Renal cortex interstitium (tissue), 11 donors: ENCODE measurements around the gene INAVA. TPM values are rescaled to one million over a fixed set of nuclear protein-coding genes. Genes with fewer than 3 reads are reported as not detected.

Experiments used
- DNase-seq, 11 donors: peaks; one replicate each; pipeline ENCODE4 v3.0.0-alpha.2; 2013; ENCODE audit warnings: low read depth in 9 of 11, low spot score in 4 of 11; ENCODE audit errors: extremely low read depth in 1 of 11
- polyA plus RNA-seq, 3 donors: library from polyadenylated mRNA; unstranded; fragments of 120-200 nt; gene quantifications; one replicate each; pipeline ENCODE4 v1.2.1, GENCODE V29; 2013; ENCODE audit not compliant: insufficient read length in 3 of 3

INAVA gene
- polyA plus RNA-seq, 3 donors, result 33.9 to 41.0 (median 34.8) TPM

GRCh38 chr1:200873116-200873670, 21.5 kb upstream of the INAVA start:
- DNase-seq, result peak in 1 of 11 donors; percentile 49

- no peak for DNase-seq
These were observed 20.9 kb upstream of the INAVA start for GRCh38 chr1:200873671-200874397.

DNA sequence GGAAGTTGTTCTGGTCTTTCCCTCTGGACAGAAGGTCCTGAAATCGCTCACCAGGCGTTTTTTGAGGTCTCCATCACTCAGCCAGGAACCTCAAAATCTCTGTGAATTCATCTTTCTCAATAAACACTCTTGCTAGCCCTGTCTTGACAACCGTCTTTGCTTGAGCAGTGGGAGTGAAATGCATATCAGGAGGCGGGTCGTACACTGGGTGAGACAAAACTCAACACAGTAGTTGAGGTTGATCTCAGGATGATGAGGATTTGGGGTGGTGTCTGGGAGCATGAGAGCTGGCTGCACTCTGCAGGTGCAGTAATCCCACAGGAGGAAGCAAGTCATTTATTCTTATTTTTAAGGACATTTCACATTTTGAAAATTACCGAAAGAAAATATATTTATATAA, 20.0 kb upstream of the INAVA start:
- no peak for DNase-seq

- DNase-seq, result no peak
These were observed 19.3 kb upstream of the INAVA start for GRCh38 chr1:200875416-200875815.

- no peak for DNase-seq
These were observed 17.7 kb upstream of the INAVA start for GRCh38 chr1:200877010-200877409.

DNA sequence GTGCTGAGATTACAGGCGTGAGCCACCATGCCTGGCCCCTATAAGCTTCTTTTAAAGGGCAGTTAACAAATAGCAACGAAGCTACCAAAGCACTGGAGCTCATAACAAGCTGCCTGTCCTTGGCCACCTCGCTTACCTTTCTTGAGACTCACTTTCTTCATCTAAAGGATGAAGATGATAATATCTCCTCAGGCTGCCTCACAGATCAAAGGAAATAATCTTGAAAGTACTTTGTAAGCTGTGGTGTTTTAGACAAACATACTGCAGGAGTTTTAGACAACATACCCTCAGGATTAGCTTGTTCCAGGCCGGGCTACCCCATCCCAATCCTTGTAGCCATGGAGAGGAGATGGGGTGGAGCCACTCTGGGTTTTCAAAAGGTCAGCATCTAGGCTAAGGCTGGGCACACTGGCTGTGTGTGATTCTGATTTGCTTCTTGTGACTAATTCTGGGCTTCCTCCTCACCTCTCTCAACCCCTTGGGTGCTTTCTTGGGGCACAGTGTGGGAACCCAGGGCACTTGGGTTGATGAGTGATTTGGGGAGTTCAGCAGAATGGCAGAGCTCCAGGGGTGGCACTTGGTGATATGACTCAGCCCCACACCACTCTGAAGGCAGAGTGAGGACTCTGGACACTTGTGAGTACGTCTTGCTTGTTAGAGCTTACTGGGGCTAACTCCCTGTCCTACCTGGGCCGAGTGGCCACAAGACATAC, 16.7 kb upstream of the INAVA start:
- no peak for DNase-seq

DNA sequence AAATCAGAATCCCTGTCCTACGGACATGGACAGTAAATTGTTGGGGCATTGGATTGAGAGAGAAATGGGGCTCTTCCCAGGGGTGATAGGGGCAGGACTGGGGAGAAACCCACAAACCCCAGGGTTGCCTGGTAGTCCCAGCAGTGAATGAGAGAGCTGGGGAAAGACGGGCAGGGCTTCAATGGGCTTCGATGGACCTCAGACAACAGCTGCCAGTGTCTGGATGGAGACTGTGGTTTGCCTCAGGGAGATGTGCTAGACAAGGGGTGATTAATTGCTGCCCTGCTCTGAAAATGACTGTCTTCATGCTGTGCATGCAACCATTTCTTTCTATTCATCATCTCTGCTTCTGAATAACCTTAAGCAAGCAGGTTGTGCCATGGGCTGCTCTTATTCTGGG, 14.5 kb upstream of the INAVA start:
- DNase-seq, result no peak

- DNase-seq, result no peak
These were observed 11.6 kb upstream of the INAVA start for GRCh38 chr1:200883118-200883517.

- no peak for DNase-seq
These were observed 8.9 kb upstream of the INAVA start for GRCh38 chr1:200885623-200886402.

DNA sequence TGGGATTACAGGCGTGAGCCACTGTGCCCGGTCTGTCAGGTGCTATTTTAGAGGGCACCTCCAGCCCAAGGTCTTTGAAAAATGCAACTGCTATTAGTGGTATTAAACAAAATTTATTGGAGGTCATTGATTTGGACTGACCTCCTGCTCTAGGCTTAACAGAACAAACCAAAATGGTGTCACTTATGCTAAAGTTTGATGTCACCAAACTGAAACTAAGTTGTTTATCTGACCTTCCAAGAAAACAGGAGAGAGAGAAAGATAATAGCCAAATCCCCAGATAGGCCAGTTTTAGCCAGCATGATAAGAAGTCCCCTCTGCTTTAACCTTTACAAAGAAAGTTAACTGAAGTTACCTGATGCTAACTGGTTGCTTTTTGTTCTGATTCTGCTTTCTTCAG, 8.1 kb upstream of the INAVA start:
- no peak for DNase-seq

DNA sequence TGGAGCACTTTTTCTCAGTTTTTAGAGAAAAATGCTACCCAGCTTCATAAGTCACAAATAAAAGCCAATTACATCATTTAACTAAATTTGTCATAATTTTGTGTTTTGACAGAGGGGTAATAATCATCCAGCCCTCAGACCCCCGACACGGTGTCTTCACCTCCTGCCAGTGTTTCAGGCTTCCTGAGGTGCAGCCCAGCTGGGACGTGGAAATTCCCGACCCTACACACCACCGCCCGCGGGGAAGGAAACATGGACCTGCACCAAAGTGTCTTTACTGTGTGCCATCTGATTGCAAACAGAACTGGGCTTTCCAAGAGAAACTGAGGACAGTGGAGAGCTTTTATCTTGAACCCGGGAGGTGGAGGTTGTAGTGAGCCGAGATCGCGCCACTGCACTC, 7.7 kb upstream of the INAVA start:
- DNase-seq, result no peak

DNA sequence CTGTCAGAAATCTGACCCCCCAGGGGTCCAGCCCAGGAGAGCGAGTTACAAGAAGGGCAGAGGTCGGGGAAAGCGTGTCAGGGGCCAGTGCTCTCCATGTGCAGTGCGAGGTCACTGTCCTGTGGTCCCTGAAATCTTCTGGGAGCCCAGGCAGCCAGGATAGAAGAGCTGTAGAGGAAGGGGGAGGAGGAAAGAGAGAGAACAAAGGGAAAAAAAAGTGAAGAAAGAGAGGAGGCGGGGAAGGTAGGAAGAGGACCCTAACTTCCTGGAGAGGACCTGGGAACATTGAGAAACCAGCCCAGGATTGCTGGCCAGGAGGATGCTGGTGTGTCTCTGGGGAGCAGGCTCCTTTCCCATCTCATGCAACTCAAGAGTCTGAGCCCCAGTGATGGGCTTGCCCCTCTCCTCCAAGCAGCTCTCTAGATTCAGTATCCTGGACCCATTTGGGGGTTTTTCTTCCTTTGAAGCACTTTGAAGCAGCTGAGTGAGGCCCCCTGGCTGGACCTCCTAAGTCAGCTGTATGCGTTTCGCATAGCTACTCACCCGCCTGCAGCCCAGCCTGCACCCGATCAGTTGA, 6.8 kb upstream of the INAVA start:
- no peak for DNase-seq

DNA sequence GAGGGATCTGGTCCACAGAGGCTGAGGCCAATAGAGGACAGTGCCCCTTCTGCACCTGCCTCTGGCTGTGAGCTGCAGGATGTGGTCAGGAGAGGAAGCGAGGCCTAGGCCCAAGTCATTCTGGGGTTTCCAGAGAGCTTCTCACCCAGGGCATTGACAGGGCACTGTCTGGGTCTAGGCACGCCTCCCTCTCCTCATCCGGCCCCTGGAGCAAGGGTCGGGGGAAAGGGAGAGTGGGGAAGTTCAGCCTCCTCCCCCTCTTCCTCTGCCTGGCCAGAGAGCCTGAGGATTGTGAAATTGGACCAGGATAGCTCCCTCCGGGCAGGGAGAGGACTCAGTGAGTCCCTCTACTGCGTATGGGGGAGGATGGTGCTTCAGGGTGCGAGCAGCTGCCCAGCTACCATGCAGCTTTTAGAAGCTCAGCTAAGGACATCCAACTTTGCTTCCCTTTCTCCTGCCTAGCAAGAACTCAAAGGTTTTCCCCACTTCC, 6.3 kb upstream of the INAVA start:
- DNase-seq, result no peak

DNA sequence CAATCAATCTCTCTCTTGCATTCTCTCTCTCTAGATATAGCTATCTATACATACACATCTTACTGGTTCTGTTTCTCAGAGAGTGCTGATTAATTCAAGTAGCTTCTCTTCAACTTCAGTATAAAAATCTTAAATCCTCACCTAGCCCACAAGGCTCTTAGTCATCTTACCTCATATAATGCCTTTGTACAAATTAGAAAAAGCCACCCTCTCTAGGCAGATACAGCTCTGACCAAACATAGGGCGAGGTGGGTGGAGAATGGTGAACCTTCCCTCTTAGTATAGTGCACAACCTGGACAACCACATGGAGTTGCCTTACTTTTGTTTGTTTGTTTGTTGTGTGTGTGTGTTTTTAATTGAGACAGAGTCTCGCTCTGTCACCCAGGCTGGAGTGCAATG, 5.1 kb upstream of the INAVA start:
- no peak for DNase-seq

DNA sequence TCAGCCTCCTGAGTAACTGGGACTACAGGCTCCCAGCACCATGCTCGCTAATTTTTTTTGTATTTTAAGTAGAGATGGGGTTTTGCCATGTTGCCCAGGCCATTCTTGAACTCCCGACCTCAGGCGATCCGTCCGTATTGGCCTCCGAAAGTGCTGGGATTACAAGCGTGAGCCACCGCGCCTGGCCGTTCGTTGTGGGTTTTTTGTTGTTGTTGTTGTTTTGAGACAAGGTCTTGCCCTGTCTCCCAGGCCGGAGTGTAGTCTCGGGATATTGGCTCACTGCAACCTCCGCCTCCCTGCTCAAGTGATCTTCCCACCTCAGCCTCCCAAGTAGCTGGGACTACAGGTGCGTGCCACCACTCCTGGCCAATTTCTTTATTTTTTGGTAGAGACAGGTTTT, 4.7 kb upstream of the INAVA start:
- DNase-seq, result no peak

GRCh38 chr1:200890818-200891773, 3.6 kb upstream of the INAVA start:
- DNase-seq, result peak in 3 of 11 donors; percentile 52 to 71 (median 55)

GRCh38 chr1:200891774-200892157, 2.9 kb upstream of the INAVA start:
- no peak for DNase-seq

DNA sequence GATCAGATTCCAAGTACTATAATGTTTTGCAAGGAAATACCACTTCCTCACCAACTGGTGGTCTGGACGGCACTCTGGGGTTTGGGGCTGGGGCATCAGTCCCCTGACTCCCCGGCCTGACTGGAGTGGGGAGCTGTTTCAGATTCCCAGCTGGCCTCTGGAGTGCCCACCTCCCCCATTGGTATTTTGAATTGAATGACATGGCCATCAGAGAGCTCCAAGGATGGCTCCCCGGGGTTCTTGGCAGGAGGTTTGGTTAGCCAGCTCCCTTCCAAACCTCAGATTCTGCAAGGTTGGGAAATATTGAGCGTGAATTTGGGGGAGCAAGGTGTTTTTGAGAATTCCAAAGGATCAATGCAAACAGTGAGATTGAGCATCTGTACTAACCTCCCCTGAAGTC, 2.2 kb upstream of the INAVA start:
- DNase-seq, result no peak
